Neural crest cell (in vitro differentiated cells): ENCODE measurements around the gene FSTL5. TPM values are rescaled to one million over a fixed set of nuclear protein-coding genes. Genes with fewer than 3 reads are reported as not detected.

Source experiments
- DNase-seq: peaks from one replicate; pipeline ENCODE4 v3.0.0; 2021; ENCODE audit warnings: low read depth, mixed read lengths, low spot score
- H3K27ac Mint-ChIP-seq: one replicate; pipeline ENCODE4 v1.8.0; 2021; ENCODE audit warnings: mild to moderate bottlenecking, mixed read lengths; ENCODE audit not compliant: unreplicated experiment
- H3K27me3 Mint-ChIP-seq: 2 replicates; pipeline ENCODE4 v1.8.0; 2021; ENCODE audit warnings: low read depth, mild to moderate bottlenecking, mixed read lengths
- H3K36me3 Mint-ChIP-seq: 2 replicates; pipeline ENCODE4 v1.8.0; 2021; ENCODE audit warnings: low read depth, mild to moderate bottlenecking, mixed read lengths
- H3K4me1 Mint-ChIP-seq: 2 replicates; pipeline ENCODE4 v1.8.0; 2021; ENCODE audit warnings: mixed read lengths
- H3K4me3 Mint-ChIP-seq: one replicate; pipeline ENCODE4 v1.8.0; 2021; ENCODE audit warnings: mild to moderate bottlenecking, mixed read lengths
- H3K9me3 Mint-ChIP-seq: 2 replicates; pipeline ENCODE4 v1.8.0; 2021; ENCODE audit warnings: mixed read lengths
- CTCF ChIP-seq: fragments of 200-600 bp; sonication (generic); conservative IDR thresholded peaks from 2 replicates; pipeline ENCODE4 v1.5.0; 2021; ENCODE audit warnings: antibody characterized with exemption, mild to moderate bottlenecking
- total RNA-seq: library from RNA; stranded (reverse); gene quantifications from 2 replicates; pipeline ENCODE4 v1.2.1, GENCODE V29; 2021

Gene FSTL5
- total RNA-seq, 1 donor from 2014 or later = 7.4 TPM

GRCh38 chr4:161721947-161722346, 441.9 kb downstream of the FSTL5 start:
- Mint-ChIP-seq H3K36me3 (no peaks in the 10 kb centered on the region), H3K27ac (no peak overlapping the region), H3K27me3 (no peaks in the 10 kb centered on the region), H3K4me1 (no peaks in the 10 kb centered on the region), H3K9me3 (no peaks in the 10 kb centered on the region), H3K4me3 (no peak overlapping the region)
- DNase-seq = no peak
- TF ChIP-seq CTCF = no peak

DNA sequence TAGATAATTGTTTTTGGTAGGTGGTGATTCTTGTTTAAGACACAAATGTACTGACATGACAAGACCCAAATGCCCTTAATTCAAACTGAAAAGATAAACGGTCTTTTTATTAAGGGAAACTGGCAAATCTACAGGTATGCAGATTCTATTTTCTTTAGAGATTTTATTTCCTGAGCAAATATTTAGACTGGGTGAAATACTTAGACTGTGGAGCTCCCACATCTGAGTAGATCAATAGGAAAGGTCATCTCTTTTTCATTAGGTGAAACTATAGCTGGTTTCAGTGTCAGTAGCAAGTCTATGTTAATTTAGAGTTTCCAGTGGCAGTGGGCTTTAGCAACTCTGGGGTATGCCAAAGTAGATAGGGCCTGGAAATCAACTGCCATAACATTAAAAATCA, 446.7 kb downstream of the FSTL5 start:
- Mint-ChIP-seq H3K36me3 (peaks cover 6% of the 10 kb centered on the region), H3K4me1 (peaks cover 18% of the 10 kb centered on the region), H3K4me3 (no peak overlapping the region), H3K27ac (no peak overlapping the region), H3K27me3 (no peaks in the 10 kb centered on the region), H3K9me3 (peaks cover 6% of the 10 kb centered on the region)
- no peak for DNase-seq
- TF ChIP-seq CTCF = no peak

DNA sequence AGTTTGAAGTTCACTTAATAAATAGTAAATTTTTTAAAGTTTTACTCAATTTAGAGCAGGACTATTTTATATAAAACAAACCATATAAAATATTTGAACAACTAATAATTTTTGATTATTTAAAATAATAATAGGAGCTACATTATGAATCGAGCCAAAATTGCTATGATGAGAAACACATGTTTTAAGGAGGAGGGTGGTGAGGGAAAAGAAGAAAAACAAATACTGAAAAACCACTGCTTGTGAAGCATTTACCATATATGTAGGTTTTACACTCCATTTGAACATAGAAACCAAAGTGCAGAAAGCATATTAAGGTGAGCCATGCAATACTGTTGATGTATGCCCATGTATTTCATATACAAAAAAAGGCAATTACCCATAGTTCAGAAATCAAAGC, 448.9 kb downstream of the FSTL5 start:
- Mint-ChIP-seq H3K36me3 (peaks cover 6% of the 10 kb centered on the region), H3K27ac (no peak overlapping the region), H3K9me3 (peaks cover 9% of the 10 kb centered on the region), H3K4me1 (peaks cover 18% of the 10 kb centered on the region), H3K27me3 (no peaks in the 10 kb centered on the region), H3K4me3 (no peak overlapping the region)
- no peak for DNase-seq
- TF ChIP-seq CTCF = no peak

DNA sequence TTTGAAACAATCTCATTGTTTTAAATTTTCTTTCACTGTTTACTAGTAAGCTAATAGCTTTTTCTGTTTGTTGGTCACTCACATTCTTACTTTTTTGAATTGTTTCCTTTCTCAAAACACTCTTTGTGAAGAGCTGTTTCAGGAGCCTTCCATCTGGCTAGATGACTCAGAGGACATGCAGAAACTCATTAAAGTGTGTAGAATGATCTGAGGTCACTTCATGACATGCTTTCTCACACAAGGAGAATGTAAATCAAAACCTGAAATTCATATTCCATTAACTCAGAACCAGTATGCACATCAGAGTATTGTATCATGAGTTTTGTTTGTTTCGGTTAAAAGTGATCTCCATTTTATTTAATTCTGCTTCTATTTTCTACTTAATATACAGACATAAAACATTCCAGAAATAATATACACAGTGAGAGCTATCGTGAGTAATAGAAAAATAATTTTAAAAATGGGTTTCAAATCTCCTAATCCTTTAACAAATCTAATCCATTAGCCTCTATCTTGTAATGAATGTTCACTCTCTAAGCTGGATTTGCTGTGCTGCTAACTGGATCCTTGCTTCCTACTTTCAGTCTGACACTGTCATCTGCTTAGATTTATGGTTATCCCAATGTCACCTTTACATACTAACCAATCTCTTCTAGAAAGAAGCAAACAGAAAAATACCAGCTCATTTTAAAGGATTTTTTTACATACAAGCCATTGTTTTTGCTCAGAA, 449.6 kb downstream of the FSTL5 start:
- peaks cover 6% of the 10 kb centered on the region for H3K36me3 Mint-ChIP-seq
- no peak for DNase-seq
- H3K9me3 Mint-ChIP-seq = peaks cover 9% of the 10 kb centered on the region
- no peak for TF ChIP-seq CTCF
- no peak overlapping the region for H3K27ac Mint-ChIP-seq
- no peaks in the 10 kb centered on the region for H3K27me3 Mint-ChIP-seq
- no peak overlapping the region for H3K4me3 Mint-ChIP-seq
- peaks cover 18% of the 10 kb centered on the region for H3K4me1 Mint-ChIP-seq

- H3K36me3 Mint-ChIP-seq = no peaks in the 10 kb centered on the region
- H3K4me3 Mint-ChIP-seq = no peak overlapping the region
- DNase-seq = no peak
- no peaks in the 10 kb centered on the region for H3K4me1 Mint-ChIP-seq
- no peaks in the 10 kb centered on the region for H3K9me3 Mint-ChIP-seq
- no peak for TF ChIP-seq CTCF
- H3K27me3 Mint-ChIP-seq = no peaks in the 10 kb centered on the region
- H3K27ac Mint-ChIP-seq = no peak overlapping the region
Observed at GRCh38 chr4:161704653-161705052, 459.1 kb downstream of the FSTL5 start.
